ENCODE measurements around the gene MPEG1. TPM values are rescaled to one million over a fixed set of nuclear protein-coding genes. Genes with fewer than 3 reads are reported as not detected.
A peak's percentile ranks its signal among the peaks of the same experiment; 100 is the strongest.

The MPEG1 gene
- total RNA-seq, 1 donor from 2014 or later: 71.5 TPM

GRCh38 chr11:59171508-59172322, 41.0 kb downstream of the MPEG1 start, which contains the start of gene DTX4:
DTX4 (plus strand) TSS chr11:59172132; CDS start chr11:59172596, 464 bp downstream.
- peak; percentile 96 for DNase-seq (ENCODE audit: low spot score)

GRCh38 chr11:59164028-59164427, 48.7 kb downstream of the MPEG1 start:
- DNase-seq (ENCODE audit: low spot score): no peak

Other genes with a start within 250 kb of the MPEG1 start
- not detected for gene GLYATL1B, start 126.6 kb downstream of the MPEG1 start, total RNA-seq
- gene FAM111B, start 105.7 kb downstream of the MPEG1 start, total RNA-seq: 0.26 TPM
- gene FAM111A, start 70.1 kb downstream of the MPEG1 start, total RNA-seq: 18.6 TPM
- 60.8 TPM for gene DTX4, start 40.8 kb downstream of the MPEG1 start, total RNA-seq
- gene OR5AN1, start 146.0 kb upstream of the MPEG1 start, total RNA-seq: not detected
- gene OR5A2, start 213.5 kb upstream of the MPEG1 start, total RNA-seq: not detected
- gene OR5A1, start 223.5 kb upstream of the MPEG1 start, total RNA-seq: not detected
- gene OR4D6, start 244.0 kb upstream of the MPEG1 start, total RNA-seq: not detected

Measured in mesenteric fat pad (tissue), 1 donor.